HG02885 (cell line): ENCODE measurements around the gene IP6K3.

ENCODE experiments used
- ATAC-seq: cut with Tn5 transposase; IDR thresholded peaks from one replicate; pipeline ENCODE4 v1.9.1; 2021; ENCODE audit warnings: mild to moderate bottlenecking; ENCODE audit not compliant: unreplicated experiment, poor library complexity

The IP6K3 gene

DNA sequence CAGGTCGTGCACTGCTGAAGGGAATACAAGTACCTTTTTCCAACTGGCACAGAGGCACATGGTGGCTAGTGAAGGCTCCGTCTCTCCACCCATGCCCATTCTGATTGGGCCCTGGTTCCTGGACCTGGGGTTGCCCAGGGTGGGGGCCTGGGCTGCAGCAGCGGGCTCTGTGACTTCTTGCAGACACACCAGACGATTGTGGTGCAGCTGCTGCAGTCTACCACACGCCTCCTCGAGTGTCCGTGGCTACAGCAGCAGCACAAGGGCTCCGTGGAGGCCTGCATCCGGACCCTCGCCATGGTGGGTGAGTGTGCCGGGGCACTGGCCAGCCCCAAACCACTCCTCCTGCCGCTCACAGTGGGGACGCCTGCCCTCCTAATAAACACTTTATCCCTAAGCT, 64.4 kb downstream of the IP6K3 start:
- no peak for ATAC-seq

GRCh38 chr6:33679761-33680160, 66.9 kb downstream of the IP6K3 start:
- ATAC-seq = no peak

DNA sequence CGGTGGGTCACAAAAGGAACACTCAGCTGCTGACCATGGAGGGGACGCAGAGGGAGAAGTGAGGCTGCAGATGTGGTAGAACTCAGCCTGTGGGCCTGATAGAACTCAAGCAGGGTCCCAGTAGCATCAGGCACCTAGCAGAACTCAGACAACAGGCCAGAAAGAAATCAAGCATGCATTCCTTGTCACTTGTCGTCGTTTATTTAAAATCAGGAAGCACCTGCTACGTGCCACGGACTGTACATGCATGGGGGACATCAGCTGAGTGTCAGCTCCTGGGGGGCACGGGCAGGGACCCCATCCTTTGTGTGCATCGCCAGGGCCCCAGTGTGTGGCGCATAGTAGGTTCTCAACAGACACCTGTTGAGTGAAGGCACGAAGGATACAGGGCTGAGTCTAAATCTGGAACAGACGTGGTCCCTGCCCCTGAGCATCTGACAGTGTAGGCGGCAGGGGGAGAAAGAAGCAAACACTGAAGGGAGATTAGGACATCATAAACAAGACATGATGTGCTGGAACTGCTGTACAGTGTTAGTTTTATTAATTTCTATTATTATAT, 67.7 kb downstream of the IP6K3 start:
- ATAC-seq = no peak

DNA sequence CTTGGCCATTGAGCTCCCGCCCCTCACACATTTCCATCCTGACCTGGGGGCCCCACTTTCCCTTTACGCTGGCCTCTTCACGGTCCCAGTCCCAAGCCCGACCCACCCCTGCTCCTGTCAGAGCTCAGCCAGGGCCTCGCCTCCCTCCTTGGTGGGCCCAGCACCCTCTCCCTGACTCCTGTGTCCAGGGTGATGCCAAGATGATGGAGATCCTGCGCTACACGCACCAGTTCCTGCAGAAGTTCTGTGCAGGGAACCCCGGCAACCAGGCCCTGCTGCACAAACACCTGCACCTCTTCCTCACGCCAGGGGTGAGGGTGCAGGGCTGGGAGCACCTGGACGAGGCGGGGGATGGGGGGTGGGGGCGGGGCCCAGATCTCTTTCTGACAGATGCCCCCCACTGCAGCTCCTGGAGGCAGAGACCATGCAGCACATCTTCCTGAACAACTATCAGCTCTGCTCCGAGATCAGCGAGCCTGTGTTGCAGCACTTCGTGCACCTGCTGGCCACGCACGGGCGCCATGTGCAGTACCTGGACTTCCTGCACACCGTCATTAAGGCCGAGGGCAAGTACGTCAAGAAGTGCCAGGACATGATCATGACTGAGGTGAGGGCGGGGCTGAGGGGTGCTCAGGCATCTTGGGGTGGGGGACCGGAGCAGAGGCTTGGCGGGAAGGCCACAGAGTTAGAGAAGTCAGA, 68.3 kb downstream of the IP6K3 start:
- ATAC-seq = no peak

GRCh38 chr6:33677689-33678088, 69.0 kb downstream of the IP6K3 start:
- ATAC-seq = no peak

DNA sequence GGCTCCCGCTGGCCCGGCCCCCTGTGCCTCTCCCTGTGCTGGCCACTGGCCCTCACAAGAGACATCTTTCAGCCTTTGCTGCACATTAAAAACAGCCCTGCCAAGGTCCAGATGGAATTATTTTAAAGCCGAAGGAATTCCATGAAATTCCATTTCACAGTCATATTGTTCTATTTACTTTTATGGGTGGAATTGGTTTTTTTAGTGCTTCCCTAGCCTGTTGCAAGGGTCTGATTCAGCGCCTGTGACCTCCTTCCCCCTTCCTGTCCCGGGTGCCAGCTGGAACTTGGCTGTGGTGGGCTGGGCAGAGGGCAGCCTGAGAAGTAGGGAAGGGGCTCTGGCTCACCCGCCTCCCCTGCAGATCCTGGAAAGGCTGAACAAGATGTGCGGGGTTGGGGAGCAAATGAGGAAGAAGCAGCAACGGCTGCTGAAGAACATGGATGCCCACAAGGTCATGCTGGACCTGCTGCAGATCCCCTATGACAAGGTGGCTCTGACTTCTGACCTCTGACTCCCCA, 69.5 kb downstream of the IP6K3 start:
- no peak for ATAC-seq

GRCh38 chr6:33676416-33677142, 70.1 kb downstream of the IP6K3 start:
- no peak for ATAC-seq

GRCh38 chr6:33675968-33676367, 70.7 kb downstream of the IP6K3 start:
- no peak for ATAC-seq

GRCh38 chr6:33673851-33674250, 72.9 kb downstream of the IP6K3 start:
- no peak for ATAC-seq

DNA sequence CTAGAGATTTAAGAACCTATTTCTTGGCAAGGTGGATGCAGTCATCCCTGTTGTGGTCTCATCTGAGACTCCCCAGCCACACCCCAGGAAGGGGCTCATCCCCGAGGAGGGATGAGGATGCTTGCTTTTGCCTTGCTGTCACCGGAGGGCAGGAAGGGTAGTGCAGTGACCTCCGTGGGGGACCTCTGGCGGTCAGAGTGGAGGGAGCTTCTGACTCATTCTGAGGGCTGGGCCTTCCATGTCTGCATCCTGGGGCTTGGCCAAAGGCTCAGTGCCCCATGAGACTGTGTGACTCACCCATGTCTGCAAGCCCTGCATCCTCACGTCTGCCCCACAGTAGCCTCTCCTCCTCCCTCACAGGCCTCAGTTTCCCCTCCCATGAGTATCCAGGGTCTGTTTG, 73.9 kb downstream of the IP6K3 start:
- ATAC-seq = no peak

DNA sequence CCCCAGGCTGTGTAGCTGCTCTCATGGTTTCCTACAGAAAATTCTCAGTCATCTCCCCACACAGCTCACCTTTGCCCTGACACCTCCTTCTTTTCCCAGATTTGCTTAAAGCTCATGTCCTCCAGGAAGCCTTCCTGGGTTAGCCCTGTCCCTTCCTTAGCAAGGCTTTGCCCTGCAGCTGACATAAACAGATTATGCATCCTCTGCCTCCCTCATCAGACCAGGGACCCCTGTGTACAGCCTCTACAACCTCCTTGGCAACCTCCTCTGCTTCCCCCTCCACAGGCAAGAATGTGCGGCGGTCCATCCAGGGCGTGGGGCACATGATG, 75.0 kb downstream of the IP6K3 start:
- ATAC-seq = no peak
